GM20431 (cell line): ENCODE data around the gene GDE1.

Experiments used
- in situ Hi-C: fragments of 300-500 bp; cut with MseI, MboI; formaldehyde crosslinking; loops from one replicate; pipeline ENCODE4 v1.15.0; 2020; ENCODE audit warnings: low sequenced_read_pairs; ENCODE audit not compliant: unreplicated experiment

The GDE1 gene

GRCh38 chr16:19524616-19525384, 2.9 kb upstream of the GDE1 start:
- in situ Hi-C loops: loop anchor here (25.0 kb wide), 1 partner anchor 437 kb away; no protein-coding TSS in a partner anchor

- in situ Hi-C loops: loop anchor here (25.0 kb wide), 1 partner anchor 437 kb away; no protein-coding TSS in a partner anchor
Measured at GRCh38 chr16:19524356-19524615, 2.4 kb upstream of the GDE1 start.

GRCh38 chr16:19523559-19524355, 1.9 kb upstream of the GDE1 start, which contains the start of gene CCP110:
Gene CCP110, plus strand, starts transcription at chr16:19523942. Its CDS starts 3,940 bp downstream, at chr16:19527882.
- in situ Hi-C loops: loop anchor here (25.0 kb wide), 1 partner anchor 436 kb away; no protein-coding TSS in a partner anchor

- in situ Hi-C loops: loop anchor here (25.0 kb wide), 1 partner anchor 436 kb away; no protein-coding TSS in a partner anchor
Measured at GRCh38 chr16:19523184-19523558, 1.3 kb upstream of the GDE1 start.

- in situ Hi-C loops: loop anchor here (25.0 kb wide), 1 partner anchor 435 kb away; no protein-coding TSS in a partner anchor
Measured at GRCh38 chr16:19522760-19523159, 862 bp upstream of the GDE1 start.

- in situ Hi-C loops: loop anchor here (25.0 kb wide), 1 partner anchor 435 kb away; no protein-coding TSS in a partner anchor
Measured at GRCh38 chr16:19522397-19522732, 467 bp upstream of the GDE1 start.

- in situ Hi-C loops: loop anchor here (25.0 kb wide), 1 partner anchor 434 kb away; no protein-coding TSS in a partner anchor
Measured at GRCh38 chr16:19520861-19521331, 1.0 kb downstream of the GDE1 start.

GRCh38 chr16:19518388-19518787, 3.5 kb downstream of the GDE1 start:
- in situ Hi-C loops: loop anchor here (25.0 kb wide), 1 partner anchor 431 kb away; no protein-coding TSS in a partner anchor

- in situ Hi-C loops: loop anchor here (25.0 kb wide), 1 partner anchor 430 kb away; no protein-coding TSS in a partner anchor
Measured at GRCh38 chr16:19517424-19518089, 4.3 kb downstream of the GDE1 start.

- in situ Hi-C loops: loop anchor here (25.0 kb wide), 1 partner anchor 428 kb away; no protein-coding TSS in a partner anchor
Measured at GRCh38 chr16:19515757-19516156, 6.1 kb downstream of the GDE1 start.

- in situ Hi-C loops: loop anchor here (25.0 kb wide), 1 partner anchor 426 kb away; no protein-coding TSS in a partner anchor
Measured at GRCh38 chr16:19513377-19514053, 8.4 kb downstream of the GDE1 start.

- in situ Hi-C loops: loop anchor here (25.0 kb wide), 1 partner anchor 425 kb away; no protein-coding TSS in a partner anchor
Measured at GRCh38 chr16:19512297-19512696, 9.6 kb downstream of the GDE1 start.

GRCh38 chr16:19507867-19508266, 14.0 kb downstream of the GDE1 start:
- in situ Hi-C loops: loop anchor here (25.0 kb wide), 1 partner anchor 421 kb away; no protein-coding TSS in a partner anchor

GRCh38 chr16:19506965-19507364, 14.9 kb downstream of the GDE1 start:
- in situ Hi-C loops: loop anchor here (25.0 kb wide), 1 partner anchor 420 kb away; no protein-coding TSS in a partner anchor

- in situ Hi-C loops: loop anchor here (25.0 kb wide), 1 partner anchor 418 kb away; no protein-coding TSS in a partner anchor
Measured at GRCh38 chr16:19505600-19506303, 16.1 kb downstream of the GDE1 start.

- in situ Hi-C loops: loop anchor here (25.0 kb wide), 1 partner anchor 416 kb away; no protein-coding TSS in a partner anchor
Measured at GRCh38 chr16:19503461-19504075, 18.3 kb downstream of the GDE1 start.

GRCh38 chr16:19502395-19503131, 19.3 kb downstream of the GDE1 start:
- in situ Hi-C loops: loop anchor here (25.0 kb wide), 1 partner anchor 415 kb away; no protein-coding TSS in a partner anchor
